Endothelial cell of umbilical vein (primary cell): ENCODE data around the gene EDC3.

ENCODE experiments used
- EZH2 ChIP-seq: IDR thresholded peaks from 2 replicates; pipeline ENCODE4 v1.6.1; 2012; ENCODE audit warnings: borderline replicate concordance, low read depth, mild to moderate bottlenecking, moderate library complexity, low read length, inconsistent platforms; ENCODE audit not compliant: severe bottlenecking
- FOS ChIP-seq: IDR thresholded peaks from 2 replicates; pipeline ENCODE4 v1.6.1; 2011; ENCODE audit warnings: mild to moderate bottlenecking, low read length, moderate library complexity, borderline replicate concordance; ENCODE audit not compliant: insufficient read depth
- GATA2 ChIP-seq: IDR thresholded peaks from 2 replicates; pipeline ENCODE4 v1.7.0; 2011; ENCODE audit warnings: low read depth, mild to moderate bottlenecking, moderate library complexity, mixed read lengths, low read length; ENCODE audit not compliant: insufficient read length, insufficient read depth
- JUN ChIP-seq: IDR thresholded peaks from 2 replicates; pipeline ENCODE4 v1.6.1; 2011; ENCODE audit warnings: borderline replicate concordance, low read depth; ENCODE audit not compliant: insufficient read length, insufficient read depth
- MYC ChIP-seq: IDR thresholded peaks from one replicate; pipeline ENCODE4 v1.6.1; 2011; ENCODE audit warnings: mild to moderate bottlenecking, low read depth, low read length
- POLR2A ChIP-seq: IDR thresholded peaks from 2 replicates; pipeline ENCODE4 v1.6.1; 2012; ENCODE audit warnings: low read depth, mild to moderate bottlenecking, control low read depth, low read length
- POLR2AphosphoS5 ChIP-seq: IDR thresholded peaks from 2 replicates; pipeline ENCODE4 v1.6.1; 2012; ENCODE audit warnings: low read depth, mild to moderate bottlenecking, control low read depth, low read length, moderate library complexity; ENCODE audit not compliant: insufficient read depth
- TF ChIP-seq, protein P1 (sequence below), 2 donors: IDR thresholded peaks; 1 replicate in 1 of 2; 2 replicates in 1 of 2; pipeline ENCODE4 v1.5.1; 2011; ENCODE audit warnings: low read length in 2 of 2, mild to moderate bottlenecking in 2 of 2, moderate library complexity in 2 of 2, control low read depth in 1 of 2, inconsistent platforms in 1 of 2, low read depth in 1 of 2; ENCODE audit not compliant: insufficient read depth in 1 of 2; ENCODE audit errors: extremely low read depth in 1 of 2
- TF ChIP-seq, protein P2 (sequence below): IDR thresholded peaks from 2 replicates; pipeline ENCODE4 v1.6.1; 2011; ENCODE audit not compliant: insufficient read depth, insufficient read length

DNA sequence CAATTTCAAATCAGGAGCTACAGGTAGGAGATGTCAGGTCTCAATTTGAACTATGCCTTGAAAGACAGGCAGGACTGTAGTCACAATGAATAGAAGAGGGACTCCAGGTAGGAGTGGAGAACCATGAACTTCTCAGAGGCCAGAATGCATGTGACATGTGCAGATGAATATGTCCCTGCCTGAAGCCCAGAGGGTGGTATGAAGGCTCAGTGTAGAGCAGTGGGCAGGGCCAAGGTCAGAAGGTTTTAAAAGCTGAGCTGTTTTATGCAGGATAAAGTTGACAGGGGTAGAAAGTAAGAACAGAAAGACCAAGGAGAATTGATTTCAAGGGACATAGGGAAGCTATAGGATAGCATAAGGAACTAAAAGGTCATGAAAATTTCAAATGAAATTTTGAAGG is 49.3 kb downstream of the EDC3 start:
- TF ChIP-seq POLR2A: no peak
- no peak for TF ChIP-seq POLR2AphosphoS5
- TF ChIP-seq, protein P1, sequence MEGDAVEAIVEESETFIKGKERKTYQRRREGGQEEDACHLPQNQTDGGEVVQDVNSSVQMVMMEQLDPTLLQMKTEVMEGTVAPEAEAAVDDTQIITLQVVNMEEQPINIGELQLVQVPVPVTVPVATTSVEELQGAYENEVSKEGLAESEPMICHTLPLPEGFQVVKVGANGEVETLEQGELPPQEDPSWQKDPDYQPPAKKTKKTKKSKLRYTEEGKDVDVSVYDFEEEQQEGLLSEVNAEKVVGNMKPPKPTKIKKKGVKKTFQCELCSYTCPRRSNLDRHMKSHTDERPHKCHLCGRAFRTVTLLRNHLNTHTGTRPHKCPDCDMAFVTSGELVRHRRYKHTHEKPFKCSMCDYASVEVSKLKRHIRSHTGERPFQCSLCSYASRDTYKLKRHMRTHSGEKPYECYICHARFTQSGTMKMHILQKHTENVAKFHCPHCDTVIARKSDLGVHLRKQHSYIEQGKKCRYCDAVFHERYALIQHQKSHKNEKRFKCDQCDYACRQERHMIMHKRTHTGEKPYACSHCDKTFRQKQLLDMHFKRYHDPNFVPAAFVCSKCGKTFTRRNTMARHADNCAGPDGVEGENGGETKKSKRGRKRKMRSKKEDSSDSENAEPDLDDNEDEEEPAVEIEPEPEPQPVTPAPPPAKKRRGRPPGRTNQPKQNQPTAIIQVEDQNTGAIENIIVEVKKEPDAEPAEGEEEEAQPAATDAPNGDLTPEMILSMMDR (IDR thresholded peaks at IDR 0.05; ENCODE audit: extremely low read depth in 1 of 2, insufficient read depth in 1 of 2, low read depth in 1 of 2, low read length in 2 of 2): no peak
- TF ChIP-seq EZH2: no peak
- TF ChIP-seq FOS: no peak
- TF ChIP-seq, protein P2, sequence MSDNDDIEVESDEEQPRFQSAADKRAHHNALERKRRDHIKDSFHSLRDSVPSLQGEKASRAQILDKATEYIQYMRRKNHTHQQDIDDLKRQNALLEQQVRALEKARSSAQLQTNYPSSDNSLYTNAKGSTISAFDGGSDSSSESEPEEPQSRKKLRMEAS: no peak
- TF ChIP-seq GATA2: no peak
- no peak for TF ChIP-seq JUN
- no peak for TF ChIP-seq MYC
